Measurements from ENCODE around the gene EVA1A.

The EVA1A gene

GRCh38 chr2:75557474-75558133, 3.1 kb downstream of the EVA1A start:
- TF ChIP-seq ARNTL (CRISPR knock-in tag; IDR thresholded peaks at IDR 0.05; ENCODE audit: borderline replicate concordance, low read depth) (no peak), CSDC2 (CRISPR knock-in tag; IDR thresholded peaks at IDR 0.05) (no peak), PPARA (CRISPR knock-in tag; IDR thresholded peaks at IDR 0.05; ENCODE audit: borderline replicate concordance) (no peak), OSR1 (CRISPR knock-in tag; IDR thresholded peaks at IDR 0.05) (no peak), ZNF70 (CRISPR knock-in tag; IDR thresholded peaks at IDR 0.05) (no peak), ZFP30 (CRISPR knock-in tag; IDR thresholded peaks at IDR 0.05) (no peak), ISL1 (CRISPR knock-in tag; IDR thresholded peaks at IDR 0.05) (no peak), RARB (CRISPR knock-in tag; IDR thresholded peaks at IDR 0.05) (no peak)
- TF ChIP-seq, protein P1, sequence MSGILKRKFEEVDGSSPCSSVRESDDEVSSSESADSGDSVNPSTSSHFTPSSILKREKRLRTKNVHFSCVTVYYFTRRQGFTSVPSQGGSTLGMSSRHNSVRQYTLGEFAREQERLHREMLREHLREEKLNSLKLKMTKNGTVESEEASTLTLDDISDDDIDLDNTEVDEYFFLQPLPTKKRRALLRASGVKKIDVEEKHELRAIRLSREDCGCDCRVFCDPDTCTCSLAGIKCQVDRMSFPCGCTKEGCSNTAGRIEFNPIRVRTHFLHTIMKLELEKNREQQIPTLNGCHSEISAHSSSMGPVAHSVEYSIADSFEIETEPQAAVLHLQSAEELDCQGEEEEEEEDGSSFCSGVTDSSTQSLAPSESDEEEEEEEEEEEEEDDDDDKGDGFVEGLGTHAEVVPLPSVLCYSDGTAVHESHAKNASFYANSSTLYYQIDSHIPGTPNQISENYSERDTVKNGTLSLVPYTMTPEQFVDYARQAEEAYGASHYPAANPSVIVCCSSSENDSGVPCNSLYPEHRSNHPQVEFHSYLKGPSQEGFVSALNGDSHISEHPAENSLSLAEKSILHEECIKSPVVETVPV (CRISPR knock-in tag; IDR thresholded peaks at IDR 0.05) = no peak
- ATAC-seq = no peak

GRCh38 chr2:75556679-75557366, 3.9 kb downstream of the EVA1A start:
- TF ChIP-seq, protein P1 (CRISPR knock-in tag; IDR thresholded peaks at IDR 0.05) = no peak
- TF ChIP-seq ARNTL (CRISPR knock-in tag; IDR thresholded peaks at IDR 0.05; ENCODE audit: borderline replicate concordance, low read depth) = no peak
- no peak for TF ChIP-seq ZNF565 (CRISPR knock-in tag; conservative IDR thresholded peaks at IDR 0.05; ENCODE audit: low read depth)
- TF ChIP-seq, protein P2, sequence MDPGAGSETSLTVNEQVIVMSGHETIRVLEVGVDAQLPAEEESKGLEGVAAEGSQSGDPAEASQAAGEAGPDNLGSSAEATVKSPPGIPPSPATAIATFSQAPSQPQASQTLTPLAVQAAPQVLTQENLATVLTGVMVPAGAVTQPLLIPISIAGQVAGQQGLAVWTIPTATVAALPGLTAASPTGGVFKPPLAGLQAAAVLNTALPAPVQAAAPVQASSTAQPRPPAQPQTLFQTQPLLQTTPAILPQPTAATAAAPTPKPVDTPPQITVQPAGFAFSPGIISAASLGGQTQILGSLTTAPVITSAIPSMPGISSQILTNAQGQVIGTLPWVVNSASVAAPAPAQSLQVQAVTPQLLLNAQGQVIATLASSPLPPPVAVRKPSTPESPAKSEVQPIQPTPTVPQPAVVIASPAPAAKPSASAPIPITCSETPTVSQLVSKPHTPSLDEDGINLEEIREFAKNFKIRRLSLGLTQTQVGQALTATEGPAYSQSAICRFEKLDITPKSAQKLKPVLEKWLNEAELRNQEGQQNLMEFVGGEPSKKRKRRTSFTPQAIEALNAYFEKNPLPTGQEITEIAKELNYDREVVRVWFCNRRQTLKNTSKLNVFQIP (CRISPR knock-in tag; IDR thresholded peaks at IDR 0.05; ENCODE audit: borderline replicate concordance, low read depth) = no peak
- no peak for TF ChIP-seq ZFP30 (CRISPR knock-in tag; IDR thresholded peaks at IDR 0.05)
- TF ChIP-seq, protein P3, sequence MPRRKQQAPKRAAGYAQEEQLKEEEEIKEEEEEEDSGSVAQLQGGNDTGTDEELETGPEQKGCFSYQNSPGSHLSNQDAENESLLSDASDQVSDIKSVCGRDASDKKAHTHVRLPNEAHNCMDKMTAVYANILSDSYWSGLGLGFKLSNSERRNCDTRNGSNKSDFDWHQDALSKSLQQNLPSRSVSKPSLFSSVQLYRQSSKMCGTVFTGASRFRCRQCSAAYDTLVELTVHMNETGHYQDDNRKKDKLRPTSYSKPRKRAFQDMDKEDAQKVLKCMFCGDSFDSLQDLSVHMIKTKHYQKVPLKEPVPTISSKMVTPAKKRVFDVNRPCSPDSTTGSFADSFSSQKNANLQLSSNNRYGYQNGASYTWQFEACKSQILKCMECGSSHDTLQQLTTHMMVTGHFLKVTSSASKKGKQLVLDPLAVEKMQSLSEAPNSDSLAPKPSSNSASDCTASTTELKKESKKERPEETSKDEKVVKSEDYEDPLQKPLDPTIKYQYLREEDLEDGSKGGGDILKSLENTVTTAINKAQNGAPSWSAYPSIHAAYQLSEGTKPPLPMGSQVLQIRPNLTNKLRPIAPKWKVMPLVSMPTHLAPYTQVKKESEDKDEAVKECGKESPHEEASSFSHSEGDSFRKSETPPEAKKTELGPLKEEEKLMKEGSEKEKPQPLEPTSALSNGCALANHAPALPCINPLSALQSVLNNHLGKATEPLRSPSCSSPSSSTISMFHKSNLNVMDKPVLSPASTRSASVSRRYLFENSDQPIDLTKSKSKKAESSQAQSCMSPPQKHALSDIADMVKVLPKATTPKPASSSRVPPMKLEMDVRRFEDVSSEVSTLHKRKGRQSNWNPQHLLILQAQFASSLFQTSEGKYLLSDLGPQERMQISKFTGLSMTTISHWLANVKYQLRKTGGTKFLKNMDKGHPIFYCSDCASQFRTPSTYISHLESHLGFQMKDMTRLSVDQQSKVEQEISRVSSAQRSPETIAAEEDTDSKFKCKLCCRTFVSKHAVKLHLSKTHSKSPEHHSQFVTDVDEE (CRISPR knock-in tag; IDR thresholded peaks at IDR 0.05) = no peak
- TF ChIP-seq CSDC2 (CRISPR knock-in tag; IDR thresholded peaks at IDR 0.05) = no peak
- TF ChIP-seq TCF4 (CRISPR knock-in tag; IDR thresholded peaks at IDR 0.05; ENCODE audit: borderline replicate concordance) = no peak
- no peak for TF ChIP-seq ZFP3 (CRISPR knock-in tag; IDR thresholded peaks at IDR 0.05)
- TF ChIP-seq GLIS3 (CRISPR knock-in tag; IDR thresholded peaks at IDR 0.05) = no peak
- no peak for TF ChIP-seq CREB5 (CRISPR knock-in tag; IDR thresholded peaks at IDR 0.05; ENCODE audit: low read depth)
- TF ChIP-seq PATZ1 (CRISPR knock-in tag; IDR thresholded peaks at IDR 0.05; ENCODE audit: borderline replicate concordance) = no peak
- no peak for TF ChIP-seq SNAI2 (CRISPR knock-in tag; IDR thresholded peaks at IDR 0.05)
- TF ChIP-seq ZNF8 (CRISPR knock-in tag; IDR thresholded peaks at IDR 0.05) = no peak
- TF ChIP-seq ESRRG (CRISPR knock-in tag; IDR thresholded peaks at IDR 0.05) = no peak
- no peak for TF ChIP-seq TOX (CRISPR knock-in tag; IDR thresholded peaks at IDR 0.05; ENCODE audit: borderline replicate concordance)
- TF ChIP-seq RARB (CRISPR knock-in tag; IDR thresholded peaks at IDR 0.05) = no peak
- no peak for TF ChIP-seq OSR1 (CRISPR knock-in tag; IDR thresholded peaks at IDR 0.05)
- no peak for TF ChIP-seq ZC3H10 (CRISPR knock-in tag; IDR thresholded peaks at IDR 0.05)
- no peak for ATAC-seq

Measured in SK-N-SH treated with all-trans-retinoic acid at 6 μM for 48 hours (cell line).